ENCODE data around the gene TBC1D2B.

DNA sequence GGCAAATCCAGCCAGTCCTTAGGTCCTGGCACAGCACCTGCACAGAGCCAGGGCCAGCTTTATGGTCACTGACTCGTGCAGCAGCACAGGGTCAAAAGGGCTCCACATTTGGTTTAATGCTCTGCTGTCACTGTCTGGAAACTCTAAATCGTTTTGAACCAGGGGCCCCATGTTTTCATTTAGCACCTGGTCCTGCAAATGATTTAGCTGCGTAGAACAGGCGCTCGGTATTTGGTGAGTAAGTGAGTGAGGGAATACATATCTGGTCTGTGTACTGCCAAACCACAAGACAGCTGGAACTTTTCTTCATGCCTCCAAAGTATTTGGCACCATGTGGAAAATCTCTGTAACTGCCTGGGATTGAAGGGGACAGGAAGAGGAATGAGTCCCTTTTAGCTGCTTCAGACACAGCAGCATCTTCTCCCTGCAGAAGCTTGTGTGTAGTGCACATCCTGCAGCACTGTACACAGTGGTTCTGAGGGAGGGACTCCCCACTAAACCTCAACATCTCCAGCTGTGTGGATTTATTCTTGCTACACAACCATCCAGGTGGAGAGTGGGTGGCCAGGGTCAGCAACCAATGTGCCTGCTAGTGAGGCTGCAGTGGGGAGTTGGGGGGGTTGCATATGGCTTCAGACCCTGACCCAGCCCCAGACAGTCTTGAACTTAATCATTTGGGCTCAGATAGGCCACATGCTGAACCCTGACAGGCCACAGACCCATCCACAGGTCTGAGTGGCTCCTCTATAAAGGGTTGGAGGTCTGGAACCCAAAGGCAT lies 15.9 kb upstream of the TBC1D2B start:
- TF ChIP-seq POLR2A (IDR thresholded peaks at IDR 0.05), result no peak
- TF ChIP-seq, protein P1, sequence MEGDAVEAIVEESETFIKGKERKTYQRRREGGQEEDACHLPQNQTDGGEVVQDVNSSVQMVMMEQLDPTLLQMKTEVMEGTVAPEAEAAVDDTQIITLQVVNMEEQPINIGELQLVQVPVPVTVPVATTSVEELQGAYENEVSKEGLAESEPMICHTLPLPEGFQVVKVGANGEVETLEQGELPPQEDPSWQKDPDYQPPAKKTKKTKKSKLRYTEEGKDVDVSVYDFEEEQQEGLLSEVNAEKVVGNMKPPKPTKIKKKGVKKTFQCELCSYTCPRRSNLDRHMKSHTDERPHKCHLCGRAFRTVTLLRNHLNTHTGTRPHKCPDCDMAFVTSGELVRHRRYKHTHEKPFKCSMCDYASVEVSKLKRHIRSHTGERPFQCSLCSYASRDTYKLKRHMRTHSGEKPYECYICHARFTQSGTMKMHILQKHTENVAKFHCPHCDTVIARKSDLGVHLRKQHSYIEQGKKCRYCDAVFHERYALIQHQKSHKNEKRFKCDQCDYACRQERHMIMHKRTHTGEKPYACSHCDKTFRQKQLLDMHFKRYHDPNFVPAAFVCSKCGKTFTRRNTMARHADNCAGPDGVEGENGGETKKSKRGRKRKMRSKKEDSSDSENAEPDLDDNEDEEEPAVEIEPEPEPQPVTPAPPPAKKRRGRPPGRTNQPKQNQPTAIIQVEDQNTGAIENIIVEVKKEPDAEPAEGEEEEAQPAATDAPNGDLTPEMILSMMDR (IDR thresholded peaks at IDR 0.05), result no peak

Data from heart left ventricle (tissue), 13 donors.